Globus pallidus (tissue), 1 donor: Measurements from ENCODE around the gene HSBP1.

Source experiments
- DNase-seq: peaks from one replicate; pipeline ENCODE4 v3.0.0-alpha.2; 2015; ENCODE audit warnings: low spot score

Gene HSBP1

GRCh38 chr16:83807710-83808572 lies at the start of gene HSBP1:
Gene HSBP1 (plus strand): TSS chr16:83807978. CDS start chr16:83808077, 99 bp downstream.
- peak; percentile 87 for DNase-seq

GRCh38 chr16:83762141-83762991 lies 45.4 kb upstream of the HSBP1 start:
- DNase-seq: peak; percentile 77

GRCh38 chr16:83762992-83763358 lies 44.8 kb upstream of the HSBP1 start:
- DNase-seq: no peak

- DNase-seq: no peak
Observed at GRCh38 chr16:83768986-83769385, 38.8 kb upstream of the HSBP1 start.

GRCh38 chr16:83769397-83770008 lies 38.3 kb upstream of the HSBP1 start:
- no peak for DNase-seq

GRCh38 chr16:83771306-83771942 lies 36.4 kb upstream of the HSBP1 start:
- peak; percentile 77 for DNase-seq

- peak; percentile 97 for DNase-seq
Observed at GRCh38 chr16:83772806-83773205, 35.0 kb upstream of the HSBP1 start.

GRCh38 chr16:83774066-83774465 lies 33.7 kb upstream of the HSBP1 start:
- DNase-seq: no peak

GRCh38 chr16:83776944-83777343 lies 30.8 kb upstream of the HSBP1 start:
- no peak for DNase-seq

- peak; percentile 73 for DNase-seq
Observed at GRCh38 chr16:83779886-83780285, 27.9 kb upstream of the HSBP1 start.

GRCh38 chr16:83785455-83785854 lies 22.3 kb upstream of the HSBP1 start:
- no peak for DNase-seq

GRCh38 chr16:83789642-83790401 lies 18.0 kb upstream of the HSBP1 start:
- no peak for DNase-seq

GRCh38 chr16:83791916-83792315 lies 15.9 kb upstream of the HSBP1 start:
- DNase-seq: no peak

GRCh38 chr16:83792391-83792790 lies 15.4 kb upstream of the HSBP1 start:
- DNase-seq: no peak

- DNase-seq: no peak
Observed at GRCh38 chr16:83793179-83793578, 14.6 kb upstream of the HSBP1 start.

- no peak for DNase-seq
Observed at GRCh38 chr16:83794860-83795554, 12.8 kb upstream of the HSBP1 start.

GRCh38 chr16:83797013-83797412 lies 10.8 kb upstream of the HSBP1 start:
- DNase-seq: no peak

- DNase-seq: no peak
Observed at GRCh38 chr16:83799336-83799735, 8.4 kb upstream of the HSBP1 start.

- DNase-seq: no peak
Observed at GRCh38 chr16:83802135-83802534, 5.6 kb upstream of the HSBP1 start.

- DNase-seq: no peak
Observed at GRCh38 chr16:83802554-83803205, 5.1 kb upstream of the HSBP1 start.
